Measurements from ENCODE around the gene SCN1B. TPM values are rescaled to one million over a fixed set of nuclear protein-coding genes. Genes with fewer than 3 reads are reported as not detected.
"Not testable (repeated sequence)": the region's sequence is repeated elsewhere in the genome, so short reads cannot be mapped to it uniquely, and the experiment has no call there.

SCN1B gene
- under 1 TPM; 0.43 to 0.50 TPM for total RNA-seq

GRCh38 chr19:35030257-35031071 lies at the start of gene SCN1B:
Gene SCN1B (plus strand): TSS chr19:35030470. CDS start chr19:35030821, 351 bp downstream.
- Mint-ChIP-seq H3K4me1 (peaks cover 8% of the 10 kb centered on the region), H3K9me3 (no peaks in the 10 kb centered on the region), H3K36me3 (ENCODE audit: low read depth) (peaks cover 16% of the 10 kb centered on the region), H3K4me3 (peak within 1 kb of the TSS; percentile 51), H3K27ac (no peak within 1 kb of the TSS), H3K27me3 (peaks cover 21% of the 10 kb centered on the region)
- peak; percentile 66 for DNase-seq
- POLR2A ChIA-PET, result no interaction called here
- CTCF ChIA-PET, result interaction anchor here (1.2 kb wide), 1 partner anchor 14 kb away, joined by 4 read pairs; no protein-coding TSS in a partner anchor

- H3K4me1 Mint-ChIP-seq, result peaks cover 15% of the 10 kb centered on the region
Observed at GRCh38 chr19:34982275-34982674, 48.0 kb upstream of the SCN1B start.

GRCh38 chr19:34983786-34984185 lies 46.5 kb upstream of the SCN1B start:
- Mint-ChIP-seq H3K27ac (no peak overlapping the region), H3K9me3 (peaks cover 3% of the 10 kb centered on the region), H3K27me3 (peaks cover 3% of the 10 kb centered on the region), H3K4me1 (peaks cover 16% of the 10 kb centered on the region), H3K36me3 (ENCODE audit: low read depth) (no peaks in the 10 kb centered on the region), H3K4me3 (no peak overlapping the region)
- POLR2A ChIA-PET, result interaction anchor here (3.1 kb wide), 1 partner anchor 16 kb away, joined by 11 read pairs; the partner anchor contains the start of gene GRAMD1A
- no peak for DNase-seq
- CTCF ChIA-PET, result interaction anchor here (0.7 kb wide), 1 partner anchor 434 kb away, joined by 4 read pairs; no protein-coding TSS in a partner anchor

More at GRCh38 chr19:34982275-34982674, 48.0 kb upstream of the SCN1B start:
- CTCF ChIA-PET, result no interaction called here
- Mint-ChIP-seq H3K36me3 (ENCODE audit: low read depth) (no peaks in the 10 kb centered on the region), H3K27ac (no peak overlapping the region), H3K4me3 (no peak overlapping the region), H3K9me3 (peaks cover 3% of the 10 kb centered on the region), H3K27me3 (peaks cover 3% of the 10 kb centered on the region)
- POLR2A ChIA-PET, result no interaction called here
- no peak for DNase-seq

- Mint-ChIP-seq H3K4me1 (peaks cover 19% of the 10 kb centered on the region), H3K27me3 (peaks cover 3% of the 10 kb centered on the region), H3K27ac (no peak overlapping the region), H3K36me3 (ENCODE audit: low read depth) (no peaks in the 10 kb centered on the region), H3K9me3 (peaks cover 3% of the 10 kb centered on the region), H3K4me3 (no peak overlapping the region)
- ChIA-PET POLR2A (interaction anchor here (3.1 kb wide), 1 partner anchor 16 kb away, joined by 11 read pairs; the partner anchor contains the start of gene GRAMD1A), CTCF (no interaction called here)
- DNase-seq, result no peak
Observed at GRCh38 chr19:34984287-34984686, 46.0 kb upstream of the SCN1B start.

GRCh38 chr19:34985249-34986022 lies 44.8 kb upstream of the SCN1B start:
- Mint-ChIP-seq H3K27me3 (peaks cover 3% of the 10 kb centered on the region), H3K4me1 (peaks cover 23% of the 10 kb centered on the region), H3K4me3 (peak overlapping the region; percentile 22), H3K27ac (peak overlapping the region; percentile 66), H3K36me3 (ENCODE audit: low read depth) (no peaks in the 10 kb centered on the region), H3K9me3 (peaks cover 3% of the 10 kb centered on the region)
- ChIA-PET CTCF (no interaction called here), POLR2A (interaction anchor here (1.3 to 3.1 kb wide), 2 partner anchors 15 to 22 kb away, joined by 3 to 11 read pairs; partner anchors contain the start of gene GRAMD1A)
- DNase-seq, result peak; percentile 31

GRCh38 chr19:34988119-34988518 lies 42.2 kb upstream of the SCN1B start:
- no peak for DNase-seq
- CTCF ChIA-PET, result interaction anchor here (0.8 to 1.0 kb wide), 2 partner anchors 55 to 56 kb away, joined by 3 to 4 read pairs; no protein-coding TSS in a partner anchor
- POLR2A ChIA-PET, result no interaction called here
- Mint-ChIP-seq H3K36me3 (ENCODE audit: low read depth) (peaks cover 4% of the 10 kb centered on the region), H3K4me3 (no peak overlapping the region), H3K27ac (no peak overlapping the region), H3K27me3 (peaks cover 3% of the 10 kb centered on the region), H3K9me3 (peaks cover 3% of the 10 kb centered on the region), H3K4me1 (peaks cover 41% of the 10 kb centered on the region)

- CTCF ChIA-PET, result interaction anchor here (1.0 kb wide), 2 partner anchors 16 to 55 kb away, joined by 3 to 4 read pairs; no protein-coding TSS in a partner anchor
- DNase-seq, result no peak
- POLR2A ChIA-PET, result interaction anchor here (1.1 kb wide), 1 partner anchor 29 kb away, joined by 3 read pairs; no protein-coding TSS in a partner anchor
- peaks cover 40% of the 10 kb centered on the region for H3K4me1 Mint-ChIP-seq
- H3K9me3 Mint-ChIP-seq, result peaks cover under 1% of the 10 kb centered on the region
- peaks cover under 1% of the 10 kb centered on the region for H3K27me3 Mint-ChIP-seq
- peaks cover 7% of the 10 kb centered on the region for H3K36me3 Mint-ChIP-seq (ENCODE audit: low read depth)
- no peak overlapping the region for H3K4me3 Mint-ChIP-seq
- H3K27ac Mint-ChIP-seq, result no peak overlapping the region
Observed at GRCh38 chr19:34989298-34989697, 41.0 kb upstream of the SCN1B start.

GRCh38 chr19:34990578-34991192 lies 39.6 kb upstream of the SCN1B start:
- CTCF ChIA-PET, result interaction anchor here (1.1 kb wide), 1 partner anchor 18 kb away, joined by 3 read pairs; no protein-coding TSS in a partner anchor

GRCh38 chr19:34991542-34992333 lies 38.5 kb upstream of the SCN1B start:
- H3K9me3 Mint-ChIP-seq, result no peaks in the 10 kb centered on the region
- no peak for DNase-seq
- H3K36me3 Mint-ChIP-seq (ENCODE audit: low read depth), result peaks cover 7% of the 10 kb centered on the region
- POLR2A ChIA-PET, result interaction anchor here (0.6 to 1.4 kb wide), 3 partner anchors 9 to 1781 kb away, joined by 3 to 5 read pairs (median 4); partner anchors contain the start of gene ZNF850
- no peaks in the 10 kb centered on the region for H3K27me3 Mint-ChIP-seq
- no peak overlapping the region for H3K4me3 Mint-ChIP-seq
- peaks cover 35% of the 10 kb centered on the region for H3K4me1 Mint-ChIP-seq
- peak overlapping the region; percentile 6 for H3K27ac Mint-ChIP-seq
- CTCF ChIA-PET, result interaction anchor here (0.9 to 1.1 kb wide), 2 partner anchors 19 to 20 kb away, joined by 3 read pairs; no protein-coding TSS in a partner anchor

More at GRCh38 chr19:34990578-34991192, 39.6 kb upstream of the SCN1B start:
- Mint-ChIP-seq H3K9me3 (no peaks in the 10 kb centered on the region), H3K36me3 (ENCODE audit: low read depth) (peaks cover 7% of the 10 kb centered on the region), H3K27ac (no peak overlapping the region), H3K27me3 (no peaks in the 10 kb centered on the region), H3K4me3 (no peak overlapping the region), H3K4me1 (peaks cover 34% of the 10 kb centered on the region)
- DNase-seq, result no peak
- POLR2A ChIA-PET, result no interaction called here

GRCh38 chr19:34992582-34992981 lies 37.7 kb upstream of the SCN1B start:
- CTCF ChIA-PET, result interaction anchor here (0.9 kb wide), 1 partner anchor 20 kb away, joined by 3 read pairs; no protein-coding TSS in a partner anchor
- peaks cover 42% of the 10 kb centered on the region for H3K4me1 Mint-ChIP-seq
- not testable (repeated sequence) for H3K9me3 Mint-ChIP-seq; H3K4me3 Mint-ChIP-seq; DNase-seq; H3K27me3 Mint-ChIP-seq; H3K36me3 Mint-ChIP-seq (ENCODE audit: low read depth); H3K27ac Mint-ChIP-seq
- POLR2A ChIA-PET, result interaction anchor here (0.6 to 1.4 kb wide), 3 partner anchors 9 to 1780 kb away, joined by 3 to 5 read pairs (median 4); partner anchors contain the start of gene ZNF850

- Mint-ChIP-seq H3K36me3 (ENCODE audit: low read depth) (peaks cover 7% of the 10 kb centered on the region), H3K9me3 (no peaks in the 10 kb centered on the region), H3K27ac (no peak overlapping the region), H3K4me1 (peaks cover 51% of the 10 kb centered on the region), H3K27me3 (no peaks in the 10 kb centered on the region), H3K4me3 (no peak overlapping the region)
- ChIA-PET POLR2A (no interaction called here), CTCF (no interaction called here)
- DNase-seq, result no peak
Observed at GRCh38 chr19:34994286-34994642, 36.0 kb upstream of the SCN1B start.

All from activated CD4-positive, alpha-beta memory T cell treated with anti-CD3 and anti-CD28 coated beads, Interleukin-2, amount 10 ng/mL, durations not matched to agents 7 days and 5 days (primary cell).